CD4-positive, alpha-beta T cell treated with Interleukin-17A for 1 hour (primary cell): ENCODE measurements around the gene FILIP1L.
"Not testable (repeated sequence)": the region's sequence is repeated elsewhere in the genome, so short reads cannot be mapped to it uniquely, and the experiment has no call there.

Experiments used
- DNase-seq: peaks from one replicate; pipeline ENCODE4 v3.0.0-alpha.2; 2020

The FILIP1L gene

GRCh38 chr3:99857278-99857677 is 257.0 kb downstream of the FILIP1L start:
- DNase-seq: no peak

- DNase-seq: no peak
Measured at GRCh38 chr3:99856437-99857220, 257.7 kb downstream of the FILIP1L start.

GRCh38 chr3:99855900-99856299 is 258.4 kb downstream of the FILIP1L start:
- no peak for DNase-seq

GRCh38 chr3:99854756-99855298 is 259.5 kb downstream of the FILIP1L start:
- no peak for DNase-seq

- DNase-seq: no peak
Measured at GRCh38 chr3:99852851-99853250, 261.4 kb downstream of the FILIP1L start.

GRCh38 chr3:99851955-99852354 is 262.3 kb downstream of the FILIP1L start:
- no peak for DNase-seq

GRCh38 chr3:99850608-99851007 is 263.7 kb downstream of the FILIP1L start:
- DNase-seq: no peak

- no peak for DNase-seq
Measured at GRCh38 chr3:99848433-99848832, 265.9 kb downstream of the FILIP1L start.

GRCh38 chr3:99846477-99847160 is 267.7 kb downstream of the FILIP1L start:
- no peak for DNase-seq

- DNase-seq: no peak
Measured at GRCh38 chr3:99845999-99846398, 268.3 kb downstream of the FILIP1L start.

- DNase-seq: no peak
Measured at GRCh38 chr3:99845331-99845730, 269.0 kb downstream of the FILIP1L start.

GRCh38 chr3:99843590-99844258 is 270.6 kb downstream of the FILIP1L start:
- DNase-seq: no peak

- no peak for DNase-seq
Measured at GRCh38 chr3:99842826-99843589, 271.3 kb downstream of the FILIP1L start.

GRCh38 chr3:99841949-99842348 is 272.4 kb downstream of the FILIP1L start:
- DNase-seq: not testable (repeated sequence)

- no peak for DNase-seq
Measured at GRCh38 chr3:99839613-99840012, 274.7 kb downstream of the FILIP1L start.

GRCh38 chr3:99838755-99839154 is 275.5 kb downstream of the FILIP1L start:
- no peak for DNase-seq

- DNase-seq: no peak
Measured at GRCh38 chr3:99837715-99838114, 276.6 kb downstream of the FILIP1L start.

GRCh38 chr3:99836681-99837080 is 277.6 kb downstream of the FILIP1L start:
- DNase-seq: no peak

GRCh38 chr3:99834211-99834957 is 279.9 kb downstream of the FILIP1L start:
- DNase-seq: no peak

GRCh38 chr3:99833617-99834205 is 280.6 kb downstream of the FILIP1L start:
- DNase-seq: no peak

- DNase-seq: no peak
Measured at GRCh38 chr3:99829844-99830243, 284.5 kb downstream of the FILIP1L start.
